Tibial artery (tissue), 4 donors: ENCODE measurements around the gene AKAP14.
"Not testable (repeated sequence)": the region's sequence is repeated elsewhere in the genome, so short reads cannot be mapped to it uniquely, and the experiment has no call there.

ENCODE experiments used
- DNase-seq, 2 donors: peaks; one replicate each; pipeline ENCODE4 v3.0.0-alpha.2; 2019
- H3K27ac ChIP-seq, 2 donors: fragments of 200-600 bp; sonication (generic) in 1 of 2; 1 replicate in 1 of 2; 2 replicates in 1 of 2; pipeline ENCODE4 v1.5.1; 2018 to 2019; ENCODE audit warnings: mild to moderate bottlenecking in 1 of 2
- H3K27me3 ChIP-seq, 2 donors: fragments of 200-600 bp; sonication (generic) in 1 of 2; one replicate each; pipeline versions ENCODE4 v1.5.1 to v1.6.0; 2016 to 2019
- H3K36me3 ChIP-seq, 3 donors: fragments of 200-600 bp; sonication (generic) in 2 of 3; one replicate each; pipeline ENCODE4 v1.5.1; 2016 to 2019; ENCODE audit warnings: mild to moderate bottlenecking in 2 of 3
- H3K4me1 ChIP-seq, 4 donors: fragments of 200-600 bp; sonication (generic) in 2 of 4; 1 replicate in 3 of 4; 2 replicates in 1 of 4; pipeline ENCODE4 v1.5.1; 2016 to 2019
- H3K4me3 ChIP-seq, 2 donors: fragments of 200-600 bp; sonication (generic) in 1 of 2; 1 replicate in 1 of 2; 2 replicates in 1 of 2; pipeline ENCODE4 v1.5.1; 2018 to 2019; ENCODE audit warnings: mild to moderate bottlenecking in 2 of 2
- H3K9me3 ChIP-seq, 3 donors: fragments of 200-600 bp; sonication (generic) in 1 of 3; one replicate each; pipeline ENCODE4 v1.5.1; 2016 to 2019
- CTCF ChIP-seq, 2 experiments: fragments of 200-600 bp in 1 of 2; fragments of 450-650 bp in 1 of 2; IDR thresholded peaks; one replicate each; pipeline ENCODE4 v1.5.1; 2017 to 2019; ENCODE audit warnings: antibody characterized with exemption in 2 of 2, mild to moderate bottlenecking in 1 of 2, moderate library complexity in 1 of 2
- intact Hi-C: fragments of 100-400 bp; cut with DNase I; formaldehyde crosslinking; loops from one replicate; pipeline ENCODE4 v1.15.0; 2023; ENCODE audit warnings: low total_unique reads

Gene AKAP14

GRCh38 chrX:119960625-119961024 is 64.9 kb downstream of the AKAP14 start:
- Histone ChIP-seq H3K27ac (no peak overlapping the region), H3K36me3 (no peaks in the 10 kb centered on the region), H3K4me3 (no peak overlapping the region), H3K4me1 (no peaks in the 10 kb centered on the region), H3K9me3 (peaks cover 0 to 4% (median 0%) of the 10 kb centered on the region in 3 donors), H3K27me3 (no peaks in the 10 kb centered on the region)
- DNase-seq, result no peak
- intact Hi-C loops, result no loop called here
- TF ChIP-seq CTCF (IDR thresholded peaks at IDR 0.05), result no peak

- H3K27ac ChIP-seq, H3K27me3 ChIP-seq, H3K4me1 ChIP-seq, DNase-seq, H3K4me3 ChIP-seq, intact Hi-C loops, H3K9me3 ChIP-seq, H3K36me3 ChIP-seq: not testable (repeated sequence)
Measured at GRCh38 chrX:119966837-119967236, 71.1 kb downstream of the AKAP14 start.
